ENCODE data around the gene GARIN5A.

The GARIN5A gene

DNA sequence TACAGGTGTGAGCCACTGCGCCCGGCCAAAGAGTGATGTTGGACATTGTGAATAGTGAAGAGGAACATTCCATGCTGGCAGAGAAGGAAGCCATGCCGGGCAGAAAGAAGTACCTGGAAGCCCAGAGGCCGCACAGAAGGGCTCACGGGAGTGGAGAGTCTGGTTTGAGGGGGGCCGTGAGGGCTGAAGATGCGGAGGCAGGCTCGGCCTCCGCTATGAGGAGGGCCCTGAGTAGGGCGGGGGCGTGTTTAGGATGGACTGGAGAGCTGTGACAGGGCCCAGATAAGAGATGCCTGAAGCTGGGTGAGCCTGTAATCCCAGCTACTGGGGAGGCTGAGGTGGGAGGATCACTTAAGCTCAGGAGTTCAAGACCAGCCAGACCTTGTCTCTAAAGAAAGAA is 32.7 kb upstream of the GARIN5A start:
- in situ Hi-C loops (cut with MboI; ENCODE audit: low sequenced_read_pairs) = no loop called here

DNA sequence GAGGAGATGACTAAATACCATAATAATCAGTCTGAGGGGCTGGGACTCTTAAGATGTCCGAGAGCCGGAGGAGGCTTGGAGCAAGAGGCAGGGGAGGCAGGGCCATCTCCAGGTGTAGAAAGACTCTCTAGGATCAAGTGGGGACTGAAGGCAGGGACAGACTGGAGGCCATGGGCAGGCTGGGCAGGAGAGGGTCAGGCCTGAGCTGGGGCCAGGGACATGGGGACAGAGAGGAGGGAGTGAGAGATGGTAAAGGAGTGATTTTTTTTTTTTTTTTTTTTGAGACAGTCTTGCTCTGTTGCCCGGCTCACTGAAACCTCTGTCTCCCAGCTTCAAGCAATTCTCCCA is 32.2 kb upstream of the GARIN5A start:
- in situ Hi-C loops (cut with MboI; ENCODE audit: low sequenced_read_pairs) = no loop called here

DNA sequence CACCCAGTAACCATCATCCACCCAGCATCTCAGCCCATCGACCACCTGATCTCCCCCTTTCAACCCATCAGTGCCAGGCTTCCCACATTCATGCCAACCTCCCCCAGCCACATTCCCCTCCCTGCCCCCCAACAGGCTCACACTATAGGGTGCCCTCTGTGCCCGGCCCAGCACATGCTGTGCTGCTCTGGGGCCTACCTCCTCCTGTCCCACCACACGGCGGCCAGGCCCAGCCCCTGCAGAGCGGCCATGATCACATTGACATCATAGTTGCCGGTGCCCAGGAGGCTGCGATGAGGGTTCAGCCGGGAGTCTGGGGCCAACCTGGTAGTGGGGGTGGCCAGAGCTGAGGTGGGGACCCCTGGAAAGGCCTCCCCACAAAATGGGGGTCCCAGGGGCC is 30.7 kb upstream of the GARIN5A start:
- in situ Hi-C loops (cut with MboI; ENCODE audit: low sequenced_read_pairs) = no loop called here

DNA sequence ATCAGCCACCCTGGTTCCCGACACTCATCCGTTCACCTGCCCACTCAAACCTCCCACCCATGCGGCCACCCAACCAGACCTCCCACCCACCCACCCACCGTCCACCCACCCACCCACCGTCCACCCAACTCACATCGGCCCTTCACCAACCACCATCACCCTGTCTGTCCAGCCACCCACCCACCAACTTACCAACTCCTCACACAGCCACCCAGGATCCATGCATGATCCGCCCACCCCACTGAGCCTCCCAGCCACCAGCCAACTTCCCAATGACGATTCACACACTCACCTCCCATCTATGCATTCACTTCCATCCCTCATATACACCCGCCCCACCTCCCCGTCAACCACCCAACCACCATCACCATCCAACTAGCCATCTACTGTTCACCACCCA is 30.1 kb upstream of the GARIN5A start:
- in situ Hi-C loops (cut with MboI; ENCODE audit: low sequenced_read_pairs) = no loop called here

DNA sequence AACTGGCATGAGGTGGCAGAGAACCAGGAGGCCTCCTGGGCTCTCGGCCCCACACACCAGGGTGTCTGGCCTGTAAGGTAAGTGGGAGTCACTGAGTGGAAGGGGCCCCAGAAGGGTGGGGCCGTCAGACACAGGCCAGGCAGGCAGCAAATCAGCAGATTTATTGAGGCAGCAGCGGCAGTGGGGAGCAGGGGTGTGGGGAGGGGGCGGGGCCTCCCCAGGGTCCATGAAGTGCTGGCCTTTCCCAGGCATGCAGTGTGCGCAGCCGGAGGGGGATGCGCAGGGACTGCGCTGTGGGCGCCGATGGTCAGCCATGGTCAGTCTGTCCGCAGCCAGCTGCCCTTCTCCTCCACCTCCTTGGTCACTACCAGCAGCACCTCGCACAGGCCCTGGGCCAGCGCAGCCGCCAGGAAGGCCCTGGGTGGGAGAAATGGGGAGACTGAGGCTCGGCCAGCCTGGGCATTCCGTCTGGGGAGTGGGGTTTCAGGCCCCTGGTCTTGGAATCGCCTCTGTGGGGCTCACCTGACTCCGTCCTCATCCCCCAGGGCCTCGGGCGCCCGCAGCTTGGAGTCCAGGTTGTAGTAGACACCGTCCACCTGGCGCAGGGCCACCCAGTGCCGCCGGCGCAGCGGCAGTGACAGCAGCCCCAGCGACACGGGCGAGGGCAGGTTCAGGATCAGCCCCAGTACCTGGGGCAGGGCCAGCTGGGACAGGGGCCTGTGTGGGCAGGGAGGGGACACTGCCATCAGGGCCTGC is 29.4 kb upstream of the GARIN5A start:
- in situ Hi-C loops (cut with MboI; ENCODE audit: low sequenced_read_pairs) = no loop called here

DNA sequence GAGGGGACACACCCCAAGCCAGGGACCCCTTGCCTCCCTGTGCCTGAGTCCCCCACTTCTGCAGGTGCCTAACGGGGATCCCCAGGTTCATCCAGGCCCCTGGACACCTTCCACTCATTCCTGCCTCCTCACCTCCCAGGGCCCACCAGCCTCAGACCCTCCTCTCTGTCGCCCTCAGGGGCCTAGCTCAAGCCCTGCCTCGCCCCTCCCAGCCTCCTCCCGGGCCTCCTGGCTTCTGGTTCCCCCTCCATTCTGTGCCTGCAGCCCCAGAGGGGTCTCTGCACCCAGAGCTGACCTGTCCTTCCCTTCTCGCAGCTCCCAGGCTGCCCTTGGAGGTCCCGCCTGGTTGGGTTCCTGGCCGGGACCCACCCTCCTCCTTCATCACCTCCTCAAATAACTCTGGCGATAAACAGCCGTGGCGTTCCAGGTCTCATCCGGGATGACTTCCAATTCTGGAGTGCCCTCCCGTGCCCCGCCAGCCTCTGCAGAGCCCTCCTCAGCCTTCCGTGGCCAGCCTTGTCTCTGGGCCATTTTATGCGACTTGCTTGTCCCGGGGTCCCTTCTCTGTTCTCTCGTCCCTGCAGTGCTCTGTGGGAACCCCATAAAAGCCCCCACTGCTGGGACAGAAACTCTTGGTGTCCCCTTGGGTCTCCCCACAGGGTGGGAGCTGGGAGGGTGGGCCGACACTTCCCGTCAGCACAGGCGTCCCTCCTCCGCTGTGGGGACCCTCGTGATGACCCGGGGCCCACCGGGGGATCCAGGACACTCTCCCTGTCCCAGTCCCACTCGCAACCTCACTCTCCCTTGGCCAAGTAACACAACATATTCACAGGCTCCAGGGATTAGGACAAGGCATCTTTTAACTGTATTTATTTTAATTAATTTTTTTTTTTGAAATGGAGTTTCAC is 25.2 kb upstream of the GARIN5A start:
- in situ Hi-C loops (cut with MboI; ENCODE audit: low sequenced_read_pairs) = no loop called here

DNA sequence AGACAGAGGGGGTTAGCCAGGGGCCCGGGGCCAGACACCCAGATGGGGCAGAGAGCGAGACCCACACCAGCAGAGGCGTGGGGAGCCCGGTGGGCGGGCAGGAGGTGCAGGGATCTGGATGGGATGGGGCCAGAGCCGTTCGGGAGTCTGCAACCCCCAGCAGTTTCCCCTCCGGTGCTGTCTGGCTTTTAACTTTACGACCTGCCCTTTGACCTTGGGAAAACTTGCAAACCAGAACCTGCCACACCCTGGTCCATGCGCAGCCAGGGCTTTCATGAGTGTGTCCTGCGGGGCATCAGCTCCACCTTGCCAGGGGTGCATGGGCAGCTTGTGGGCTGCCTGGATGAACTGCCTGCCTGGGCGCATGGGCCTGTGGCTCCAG is 24.5 kb upstream of the GARIN5A start:
- in situ Hi-C loops (cut with MboI; ENCODE audit: low sequenced_read_pairs) = no loop called here

DNA sequence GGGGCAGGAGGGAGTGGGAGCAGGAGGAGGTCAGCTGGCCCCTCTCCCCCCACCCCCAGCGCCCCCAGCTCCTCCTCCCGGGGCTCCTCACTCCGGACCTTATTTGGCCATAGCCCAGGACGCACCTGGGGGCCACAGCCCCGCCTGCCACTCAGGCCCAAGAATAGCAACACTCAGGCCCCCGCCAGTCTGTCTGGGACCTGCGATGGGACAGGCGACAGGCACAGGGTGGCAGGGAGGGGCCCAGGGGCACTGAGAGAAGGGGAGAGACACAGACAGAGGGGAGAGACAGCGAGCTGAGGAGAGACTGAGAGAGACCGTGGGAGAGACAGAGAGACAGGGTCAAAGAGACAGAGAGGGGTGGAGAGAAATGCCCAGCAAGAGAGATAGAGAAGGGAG is 24.1 kb upstream of the GARIN5A start:
- in situ Hi-C loops (cut with MboI; ENCODE audit: low sequenced_read_pairs) = no loop called here

DNA sequence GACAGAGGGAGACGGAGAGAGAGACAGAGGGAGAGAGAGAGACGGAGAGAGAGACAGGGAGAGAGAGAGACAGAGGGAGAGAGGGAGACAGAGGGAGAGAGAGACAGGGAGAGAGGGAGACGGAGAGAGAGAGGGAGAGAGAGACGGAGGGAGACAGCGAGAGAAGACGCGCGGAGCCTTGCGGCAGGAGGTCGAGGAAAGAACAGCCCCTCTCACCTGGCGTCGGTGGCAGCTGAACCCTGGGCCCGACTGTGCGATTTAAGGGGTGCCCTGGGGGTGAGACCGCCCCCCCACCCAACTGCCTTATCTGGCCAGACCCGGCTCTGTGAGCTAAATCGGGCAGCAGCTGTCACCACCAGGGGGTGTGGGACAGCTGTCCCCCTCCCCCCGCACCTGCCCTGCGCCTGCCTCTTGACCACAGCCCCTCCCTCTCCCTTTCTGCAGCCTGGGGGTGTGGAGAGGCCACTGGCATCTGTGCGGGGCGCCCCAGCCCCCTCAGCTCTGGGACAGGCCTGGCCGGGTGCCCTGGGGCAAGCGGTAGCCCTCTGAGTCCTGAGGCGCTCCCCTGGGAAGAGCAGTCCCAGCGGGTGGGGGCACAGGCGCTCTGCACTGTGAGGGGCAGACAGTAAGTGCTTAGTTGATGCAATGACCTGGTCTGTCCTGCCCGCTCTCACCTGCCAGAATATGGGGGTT is 23.6 kb upstream of the GARIN5A start:
- in situ Hi-C loops (cut with MboI; ENCODE audit: low sequenced_read_pairs) = no loop called here

DNA sequence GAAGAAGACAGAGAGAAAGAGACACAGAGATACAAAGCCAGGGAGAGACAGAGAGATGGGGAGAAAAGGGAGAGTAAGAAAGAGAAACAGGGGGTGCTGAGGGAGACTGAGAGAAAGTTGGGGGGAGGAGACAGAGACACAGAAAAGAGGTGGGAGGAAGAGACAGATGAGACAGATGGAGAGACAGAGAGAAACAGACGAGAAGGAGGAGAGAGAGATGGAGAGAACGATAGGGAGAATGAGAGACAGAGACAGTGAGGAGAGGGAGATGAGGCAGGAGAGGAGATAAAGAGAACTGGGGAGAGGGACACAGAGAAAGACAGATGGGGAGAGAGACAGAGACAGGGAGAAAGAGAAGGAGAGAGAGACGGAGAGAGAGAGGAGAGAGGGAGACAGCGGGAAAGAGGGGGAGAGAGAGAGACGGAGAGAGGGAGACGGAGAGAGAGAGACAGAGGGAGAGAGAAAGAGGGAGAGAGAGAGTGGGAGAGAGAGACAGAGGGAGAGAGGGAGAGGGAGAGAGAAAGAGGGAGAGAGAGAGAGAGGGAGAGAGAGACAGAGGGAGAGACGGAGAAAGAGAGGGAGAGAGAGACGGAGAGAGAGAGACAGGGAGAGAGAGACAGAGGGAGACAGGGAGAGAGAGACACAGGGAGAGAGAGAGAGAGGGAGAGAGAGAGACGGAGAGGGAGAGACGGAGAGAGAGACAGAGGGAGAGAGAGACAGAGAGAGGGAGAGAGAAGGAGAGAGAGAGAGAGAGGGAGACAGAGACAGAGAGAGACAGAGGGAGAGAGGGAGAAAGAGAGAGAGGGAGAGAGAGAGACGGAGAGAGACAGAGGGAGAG is 21.8 kb upstream of the GARIN5A start:
- in situ Hi-C loops (cut with MboI; ENCODE audit: low sequenced_read_pairs) = no loop called here

DNA sequence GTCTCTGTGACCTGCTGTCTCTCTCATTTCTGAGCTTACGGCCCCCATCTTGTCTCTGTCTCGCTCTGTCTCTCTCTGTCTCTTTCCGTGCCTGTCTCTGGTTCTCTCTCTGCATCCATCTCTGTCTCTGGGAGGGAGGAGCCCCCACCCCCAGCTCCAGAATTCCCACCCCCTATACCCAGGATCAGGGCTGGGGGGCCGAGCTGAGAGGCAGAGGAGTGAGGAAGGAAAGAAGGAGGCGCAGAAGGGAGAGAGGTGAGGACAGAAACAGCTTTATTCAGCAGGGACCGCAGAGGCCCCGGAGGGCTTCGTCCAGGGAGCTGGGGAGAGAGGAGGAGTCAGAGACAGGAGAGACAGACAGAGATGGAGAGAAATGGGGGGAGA is 20.4 kb upstream of the GARIN5A start:
- in situ Hi-C loops (cut with MboI; ENCODE audit: low sequenced_read_pairs) = no loop called here

DNA sequence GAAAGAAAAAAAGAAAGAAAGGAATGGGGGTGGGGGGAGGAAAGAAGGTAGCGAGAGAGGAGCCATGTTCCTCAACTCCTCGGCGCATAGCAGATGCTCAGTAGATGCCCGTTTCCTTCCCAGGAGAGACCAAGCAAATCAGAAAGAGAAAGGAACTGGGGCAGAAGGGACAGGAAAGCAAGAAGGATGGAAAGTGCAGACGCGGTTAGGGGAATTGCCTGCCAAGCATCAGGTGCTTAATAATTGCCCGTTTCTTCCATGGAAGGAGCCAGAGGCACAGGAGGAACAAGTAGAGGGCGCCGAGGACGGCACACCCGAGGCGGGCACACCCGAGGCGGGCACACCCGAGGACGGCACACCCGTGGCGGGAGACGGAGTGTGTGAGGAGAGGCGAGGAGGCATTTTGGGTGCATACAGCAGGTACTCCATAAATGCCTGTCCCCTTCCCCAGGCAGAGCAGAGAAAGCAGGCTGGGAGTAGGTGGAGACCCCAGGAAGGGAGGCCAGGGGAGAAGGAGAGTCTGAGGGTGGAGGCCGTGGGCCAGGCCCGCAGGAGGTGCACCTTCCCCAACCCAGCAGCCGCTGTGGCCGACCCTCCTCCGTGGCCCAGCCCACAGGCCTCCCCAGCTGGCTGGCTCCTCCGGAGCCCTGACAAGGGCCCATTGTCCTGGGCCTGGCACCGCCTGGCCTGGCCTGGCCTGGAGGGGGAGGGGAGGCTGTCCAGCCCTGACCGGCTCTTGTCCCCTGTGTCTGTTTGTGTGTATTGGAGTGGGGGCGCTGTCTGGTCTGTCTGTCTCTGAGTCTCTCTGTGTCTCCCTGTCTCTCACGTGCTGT is 19.8 kb upstream of the GARIN5A start:
- in situ Hi-C loops (cut with MboI; ENCODE audit: low sequenced_read_pairs) = no loop called here

DNA sequence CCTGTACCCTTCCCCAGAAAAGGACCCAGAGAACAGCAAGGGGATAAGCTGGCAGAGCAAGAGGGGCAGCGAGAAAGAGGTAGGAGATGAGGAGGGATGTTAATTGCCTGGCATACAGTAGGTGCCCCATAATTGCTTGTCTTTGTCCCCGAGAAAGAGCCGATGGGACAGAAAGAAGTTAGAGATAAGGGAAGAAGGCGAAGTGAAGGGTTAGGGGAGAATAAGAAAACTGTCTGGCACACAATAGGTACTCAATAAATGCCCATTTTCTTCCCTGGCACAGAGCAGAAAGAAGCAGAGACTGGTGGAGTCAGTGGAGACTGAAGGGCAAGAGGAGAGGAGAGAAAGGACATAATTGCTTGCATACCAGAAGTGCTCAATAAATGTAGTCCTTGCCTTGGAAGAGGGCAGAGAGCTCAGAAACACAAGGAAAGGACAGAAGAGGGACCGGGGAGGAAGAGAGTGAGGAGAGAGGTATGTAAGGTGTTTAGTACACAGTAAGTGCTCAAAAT is 18.4 kb upstream of the GARIN5A start:
- in situ Hi-C loops (cut with MboI; ENCODE audit: low sequenced_read_pairs) = no loop called here

DNA sequence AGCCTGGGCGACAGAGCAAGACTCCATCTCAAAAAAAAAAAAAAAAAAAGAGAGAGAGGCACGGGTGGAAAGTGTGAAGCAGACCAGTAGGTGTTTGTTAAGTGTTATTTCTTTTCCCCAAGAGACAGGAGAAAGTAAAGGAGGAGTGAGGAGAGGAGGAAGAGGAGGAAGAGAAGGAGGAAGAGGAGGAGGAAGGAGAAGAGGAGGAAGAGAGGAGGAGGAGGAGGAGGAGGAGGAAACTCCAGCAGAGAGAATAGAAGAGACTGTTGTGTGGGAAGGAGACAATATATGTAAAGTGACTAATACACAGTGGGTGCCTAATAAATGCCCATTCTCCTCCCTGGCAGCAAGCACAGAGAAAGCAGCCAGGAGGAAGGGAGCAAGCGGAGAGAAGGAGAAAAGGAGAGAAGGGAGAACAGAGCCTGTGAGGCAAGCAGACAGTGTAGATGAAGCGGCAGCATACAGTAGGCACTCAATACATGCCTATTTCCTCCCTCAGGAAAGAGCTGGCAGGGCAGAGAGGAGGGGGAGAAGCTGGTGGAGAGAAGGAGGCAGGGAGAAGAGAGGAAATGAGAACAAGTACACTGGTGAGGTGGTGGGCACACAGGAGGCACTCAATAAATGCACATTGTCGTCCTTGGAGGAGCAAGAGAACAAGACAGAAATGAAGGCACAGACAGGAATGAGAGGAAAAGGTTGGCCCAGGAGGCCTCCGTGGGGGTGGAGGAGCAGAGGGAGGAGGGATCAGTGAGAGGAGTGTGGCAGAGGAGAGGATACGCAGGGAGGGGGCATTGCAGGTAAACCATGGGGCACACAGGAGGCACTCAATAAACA is 17.8 kb upstream of the GARIN5A start:
- in situ Hi-C loops (cut with MboI; ENCODE audit: low sequenced_read_pairs) = no loop called here

DNA sequence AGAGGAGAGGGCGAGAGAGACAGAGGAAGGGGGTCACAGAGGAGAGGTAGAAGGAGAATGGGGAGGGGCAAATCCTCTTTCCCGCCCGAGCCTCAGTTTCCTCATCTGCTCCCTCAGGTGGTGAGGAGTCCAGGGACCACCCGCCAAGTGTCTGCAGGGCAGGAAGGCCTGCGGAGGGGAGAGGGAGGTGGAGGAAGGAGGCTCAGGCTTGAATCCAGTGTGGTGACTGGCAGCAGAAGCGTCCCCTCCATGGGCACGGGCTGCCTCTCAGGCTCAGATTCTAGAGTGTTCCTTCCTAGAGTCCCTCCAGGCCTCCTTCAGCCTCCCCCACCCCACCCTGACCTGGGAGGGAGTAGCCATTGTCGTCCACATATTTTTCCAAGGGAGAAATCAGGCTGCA is 16.5 kb upstream of the GARIN5A start:
- in situ Hi-C loops (cut with MboI; ENCODE audit: low sequenced_read_pairs) = no loop called here

DNA sequence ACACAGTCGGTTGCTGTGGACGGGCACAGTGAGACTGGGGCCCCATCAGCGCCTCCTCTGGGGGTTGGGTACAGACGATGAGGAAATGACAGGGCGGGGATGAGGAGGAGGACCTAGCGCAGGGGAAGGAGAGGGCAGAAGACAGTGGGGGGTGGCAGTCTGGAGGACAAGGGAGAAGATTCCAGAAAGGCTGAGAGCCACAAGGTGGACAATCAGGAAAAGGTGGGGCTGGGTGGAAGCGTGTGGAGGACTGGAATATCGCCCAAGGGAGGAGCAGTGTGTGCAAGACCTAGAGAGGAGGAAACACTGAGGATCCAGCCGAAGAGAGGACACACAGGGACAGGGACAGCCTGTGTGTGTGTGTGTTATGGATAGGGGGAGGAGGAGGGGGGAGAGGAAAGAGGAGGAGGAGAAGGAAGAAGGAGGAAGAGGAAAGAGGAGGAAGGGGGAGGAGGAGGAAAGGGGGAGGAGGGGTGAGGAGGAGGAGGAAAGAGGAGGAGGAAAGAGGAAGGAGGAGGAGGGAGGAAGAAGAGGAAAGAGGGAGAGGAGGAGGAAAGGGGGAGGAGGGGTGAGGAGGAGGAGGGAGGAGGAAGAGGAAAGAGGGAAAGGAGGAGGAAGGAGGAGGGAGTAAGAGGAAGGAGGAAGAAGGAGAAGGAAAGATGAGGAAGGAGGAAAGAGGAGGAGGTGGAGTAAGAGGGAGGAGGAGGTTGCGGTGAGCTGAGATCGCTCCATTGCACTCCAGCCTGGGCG is 15.8 kb upstream of the GARIN5A start:
- in situ Hi-C loops (cut with MboI; ENCODE audit: low sequenced_read_pairs) = no loop called here

DNA sequence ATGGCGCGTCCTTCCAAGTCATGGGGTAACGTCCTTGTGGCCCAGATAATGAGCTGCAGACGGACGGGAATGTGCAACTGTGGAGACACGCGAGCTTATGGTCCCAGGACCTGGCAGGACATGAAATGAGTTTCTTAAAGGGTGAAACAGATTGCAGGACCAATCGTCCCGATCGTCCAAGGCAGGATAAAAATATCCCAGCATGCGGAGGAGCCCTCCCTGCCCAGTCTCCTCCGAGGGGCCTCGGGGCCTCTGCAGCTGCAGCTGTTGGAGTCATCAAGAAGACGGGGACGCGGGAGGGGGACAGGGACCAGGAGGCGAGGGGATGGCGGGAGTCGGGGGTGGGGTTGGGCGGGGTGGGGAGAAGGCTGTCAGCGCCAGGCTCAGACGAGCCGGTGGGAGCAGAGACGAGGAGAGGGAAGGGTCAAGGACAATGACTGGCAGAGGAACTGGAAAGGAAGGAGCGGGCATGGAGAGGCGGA is 14.4 kb upstream of the GARIN5A start:
- in situ Hi-C loops (cut with MboI; ENCODE audit: low sequenced_read_pairs) = no loop called here

DNA sequence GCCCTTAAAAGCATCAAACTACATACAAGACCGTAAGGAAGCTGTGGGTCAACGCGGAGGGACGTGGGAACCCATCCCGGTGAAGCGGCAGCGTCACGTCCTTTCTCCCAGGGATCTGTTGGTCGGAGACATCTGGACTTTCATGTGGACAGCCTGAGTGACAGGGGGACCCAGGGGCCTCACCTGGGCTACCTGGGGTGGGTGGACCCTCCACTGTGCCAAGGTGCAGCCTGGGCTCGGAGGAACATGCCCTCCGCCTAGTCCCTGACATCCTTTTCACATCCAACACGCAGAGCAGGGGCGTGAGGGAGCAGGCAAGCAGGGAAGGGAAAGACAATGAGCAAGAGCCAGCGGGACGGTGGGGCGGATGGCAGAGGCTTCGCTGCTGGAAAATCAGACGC is 13.8 kb upstream of the GARIN5A start:
- in situ Hi-C loops (cut with MboI; ENCODE audit: low sequenced_read_pairs) = no loop called here
